ENCODE measurements around the gene KSR2.

Gene KSR2

DNA sequence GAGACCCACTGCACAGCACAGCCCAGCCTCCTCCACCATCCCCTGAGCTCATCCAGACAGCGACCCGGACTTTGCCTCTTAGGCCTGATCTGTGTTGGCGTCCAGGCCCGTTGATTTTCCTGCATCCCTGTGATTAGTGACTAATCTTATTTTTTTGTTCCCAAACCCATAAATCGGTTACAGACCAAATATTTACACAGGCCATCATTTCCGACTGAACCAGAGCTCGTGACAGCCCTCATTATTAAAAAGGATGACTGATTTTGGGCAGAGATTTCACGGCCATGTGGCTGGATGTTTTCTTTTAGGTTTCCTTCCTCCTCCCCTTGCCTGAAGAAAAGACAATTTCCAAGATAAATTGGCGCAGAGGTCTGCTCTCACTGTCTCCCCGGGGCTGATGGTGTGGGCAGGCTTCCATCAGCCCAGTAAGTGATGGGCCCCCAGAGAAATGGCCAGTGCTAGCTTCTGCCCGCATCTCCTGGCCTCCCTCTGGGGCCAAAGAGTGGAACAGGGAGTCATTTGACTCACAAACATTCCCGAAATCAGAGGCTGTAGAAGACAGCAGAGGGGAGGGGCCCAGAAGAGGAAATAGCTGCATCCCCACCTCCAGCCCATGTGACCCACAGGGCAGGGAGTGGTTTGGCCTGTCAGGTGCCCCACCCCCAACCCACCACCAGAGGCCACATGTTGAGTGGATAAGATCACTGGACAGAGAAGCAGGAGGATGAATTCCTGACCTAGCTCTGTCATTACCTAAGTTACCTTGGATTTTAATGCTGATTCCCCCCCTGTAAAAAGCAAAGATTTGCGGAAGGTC is 283.5 kb downstream of the KSR2 start:
- H3K4me1 ChIP-seq (ENCODE audit: control insufficient read depth, insufficient read depth, low read length): peaks cover 16% of the 10 kb centered on the region
- TF ChIP-seq, protein P1, sequence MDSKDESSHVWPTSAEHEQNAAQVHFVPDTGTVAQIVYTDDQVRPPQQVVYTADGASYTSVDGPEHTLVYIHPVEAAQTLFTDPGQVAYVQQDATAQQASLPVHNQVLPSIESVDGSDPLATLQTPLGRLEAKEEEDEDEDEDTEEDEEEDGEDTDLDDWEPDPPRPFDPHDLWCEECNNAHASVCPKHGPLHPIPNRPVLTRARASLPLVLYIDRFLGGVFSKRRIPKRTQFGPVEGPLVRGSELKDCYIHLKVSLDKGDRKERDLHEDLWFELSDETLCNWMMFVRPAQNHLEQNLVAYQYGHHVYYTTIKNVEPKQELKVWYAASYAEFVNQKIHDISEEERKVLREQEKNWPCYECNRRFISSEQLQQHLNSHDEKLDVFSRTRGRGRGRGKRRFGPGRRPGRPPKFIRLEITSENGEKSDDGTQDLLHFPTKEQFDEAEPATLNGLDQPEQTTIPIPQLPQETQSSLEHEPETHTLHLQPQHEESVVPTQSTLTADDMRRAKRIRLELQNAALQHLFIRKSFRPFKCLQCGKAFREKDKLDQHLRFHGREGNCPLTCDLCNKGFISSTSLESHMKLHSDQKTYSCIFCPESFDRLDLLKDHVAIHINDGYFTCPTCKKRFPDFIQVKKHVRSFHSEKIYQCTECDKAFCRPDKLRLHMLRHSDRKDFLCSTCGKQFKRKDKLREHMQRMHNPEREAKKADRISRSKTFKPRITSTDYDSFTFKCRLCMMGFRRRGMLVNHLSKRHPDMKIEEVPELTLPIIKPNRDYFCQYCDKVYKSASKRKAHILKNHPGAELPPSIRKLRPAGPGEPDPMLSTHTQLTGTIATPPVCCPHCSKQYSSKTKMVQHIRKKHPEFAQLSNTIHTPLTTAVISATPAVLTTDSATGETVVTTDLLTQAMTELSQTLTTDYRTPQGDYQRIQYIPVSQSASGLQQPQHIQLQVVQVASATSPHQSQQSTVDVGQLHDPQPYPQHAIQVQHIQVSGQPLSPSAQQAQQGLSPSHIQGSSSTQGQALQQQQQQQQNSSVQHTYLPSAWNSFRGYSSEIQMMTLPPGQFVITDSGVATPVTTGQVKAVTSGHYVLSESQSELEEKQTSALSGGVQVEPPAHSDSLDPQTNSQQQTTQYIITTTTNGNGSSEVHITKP (tag by site-specific recombination; IDR thresholded peaks at IDR 0.05): peak; percentile 58; the same call in 1 of the 2 replicates
- TF ChIP-seq ZNF175 (tag by site-specific recombination; IDR thresholded peaks at IDR 0.05) (no peak), ZNF433 (tag by site-specific recombination; IDR thresholded peaks at IDR 0.05; ENCODE audit: low read depth) (no peak), ZNF843 (tag by site-specific recombination; IDR thresholded peaks at IDR 0.05) (no peak), KLF9 (tag by site-specific recombination; IDR thresholded peaks at IDR 0.05; ENCODE audit: low read depth) (peak; percentile 22; the same call in 1 of the 2 replicates), RBAK (tag by site-specific recombination; IDR thresholded peaks at IDR 0.05) (no peak), ZFP37 (tag by site-specific recombination; IDR thresholded peaks at IDR 0.05) (no peak), ZFP69B (tag by site-specific recombination; IDR thresholded peaks at IDR 0.05) (peak; percentile 28; the same call in 1 of the 2 replicates), ZXDB (tag by site-specific recombination; IDR thresholded peaks at IDR 0.05) (no peak), ZNF501 (tag by site-specific recombination; IDR thresholded peaks at IDR 0.05) (no peak), ZEB2 (tag by site-specific recombination; IDR thresholded peaks at IDR 0.05) (peak; percentile 17; the same call in 1 of the 2 replicates), KLF1 (tag by site-specific recombination; IDR thresholded peaks at IDR 0.05) (0 out of 2 replicates have a peak, but pooled peaks have one; percentile 41), ZNF248 (tag by site-specific recombination; IDR thresholded peaks at IDR 0.05) (no peak), SP2 (tag by site-specific recombination; IDR thresholded peaks at IDR 0.05) (0 out of 2 replicates have a peak, but pooled peaks have one; percentile 26), YY1 (tag by site-specific recombination; IDR thresholded peaks at IDR 0.05) (no peak), SP3 (tag by site-specific recombination; IDR thresholded peaks at IDR 0.05) (peak; percentile 50), ZFHX2 (tag by site-specific recombination; conservative IDR thresholded peaks at IDR 0.05) (no peak), ZNF629 (tag by site-specific recombination; IDR thresholded peaks at IDR 0.05) (0 out of 2 replicates have a peak, but pooled peaks have one; percentile 8)
- TF ChIP-seq, protein P2, sequence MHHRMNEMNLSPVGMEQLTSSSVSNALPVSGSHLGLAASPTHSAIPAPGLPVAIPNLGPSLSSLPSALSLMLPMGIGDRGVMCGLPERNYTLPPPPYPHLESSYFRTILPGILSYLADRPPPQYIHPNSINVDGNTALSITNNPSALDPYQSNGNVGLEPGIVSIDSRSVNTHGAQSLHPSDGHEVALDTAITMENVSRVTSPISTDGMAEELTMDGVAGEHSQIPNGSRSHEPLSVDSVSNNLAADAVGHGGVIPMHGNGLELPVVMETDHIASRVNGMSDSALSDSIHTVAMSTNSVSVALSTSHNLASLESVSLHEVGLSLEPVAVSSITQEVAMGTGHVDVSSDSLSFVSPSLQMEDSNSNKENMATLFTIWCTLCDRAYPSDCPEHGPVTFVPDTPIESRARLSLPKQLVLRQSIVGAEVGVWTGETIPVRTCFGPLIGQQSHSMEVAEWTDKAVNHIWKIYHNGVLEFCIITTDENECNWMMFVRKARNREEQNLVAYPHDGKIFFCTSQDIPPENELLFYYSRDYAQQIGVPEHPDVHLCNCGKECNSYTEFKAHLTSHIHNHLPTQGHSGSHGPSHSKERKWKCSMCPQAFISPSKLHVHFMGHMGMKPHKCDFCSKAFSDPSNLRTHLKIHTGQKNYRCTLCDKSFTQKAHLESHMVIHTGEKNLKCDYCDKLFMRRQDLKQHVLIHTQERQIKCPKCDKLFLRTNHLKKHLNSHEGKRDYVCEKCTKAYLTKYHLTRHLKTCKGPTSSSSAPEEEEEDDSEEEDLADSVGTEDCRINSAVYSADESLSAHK (tag by site-specific recombination; IDR thresholded peaks at IDR 0.05): no peak
- TF ChIP-seq, protein P3, sequence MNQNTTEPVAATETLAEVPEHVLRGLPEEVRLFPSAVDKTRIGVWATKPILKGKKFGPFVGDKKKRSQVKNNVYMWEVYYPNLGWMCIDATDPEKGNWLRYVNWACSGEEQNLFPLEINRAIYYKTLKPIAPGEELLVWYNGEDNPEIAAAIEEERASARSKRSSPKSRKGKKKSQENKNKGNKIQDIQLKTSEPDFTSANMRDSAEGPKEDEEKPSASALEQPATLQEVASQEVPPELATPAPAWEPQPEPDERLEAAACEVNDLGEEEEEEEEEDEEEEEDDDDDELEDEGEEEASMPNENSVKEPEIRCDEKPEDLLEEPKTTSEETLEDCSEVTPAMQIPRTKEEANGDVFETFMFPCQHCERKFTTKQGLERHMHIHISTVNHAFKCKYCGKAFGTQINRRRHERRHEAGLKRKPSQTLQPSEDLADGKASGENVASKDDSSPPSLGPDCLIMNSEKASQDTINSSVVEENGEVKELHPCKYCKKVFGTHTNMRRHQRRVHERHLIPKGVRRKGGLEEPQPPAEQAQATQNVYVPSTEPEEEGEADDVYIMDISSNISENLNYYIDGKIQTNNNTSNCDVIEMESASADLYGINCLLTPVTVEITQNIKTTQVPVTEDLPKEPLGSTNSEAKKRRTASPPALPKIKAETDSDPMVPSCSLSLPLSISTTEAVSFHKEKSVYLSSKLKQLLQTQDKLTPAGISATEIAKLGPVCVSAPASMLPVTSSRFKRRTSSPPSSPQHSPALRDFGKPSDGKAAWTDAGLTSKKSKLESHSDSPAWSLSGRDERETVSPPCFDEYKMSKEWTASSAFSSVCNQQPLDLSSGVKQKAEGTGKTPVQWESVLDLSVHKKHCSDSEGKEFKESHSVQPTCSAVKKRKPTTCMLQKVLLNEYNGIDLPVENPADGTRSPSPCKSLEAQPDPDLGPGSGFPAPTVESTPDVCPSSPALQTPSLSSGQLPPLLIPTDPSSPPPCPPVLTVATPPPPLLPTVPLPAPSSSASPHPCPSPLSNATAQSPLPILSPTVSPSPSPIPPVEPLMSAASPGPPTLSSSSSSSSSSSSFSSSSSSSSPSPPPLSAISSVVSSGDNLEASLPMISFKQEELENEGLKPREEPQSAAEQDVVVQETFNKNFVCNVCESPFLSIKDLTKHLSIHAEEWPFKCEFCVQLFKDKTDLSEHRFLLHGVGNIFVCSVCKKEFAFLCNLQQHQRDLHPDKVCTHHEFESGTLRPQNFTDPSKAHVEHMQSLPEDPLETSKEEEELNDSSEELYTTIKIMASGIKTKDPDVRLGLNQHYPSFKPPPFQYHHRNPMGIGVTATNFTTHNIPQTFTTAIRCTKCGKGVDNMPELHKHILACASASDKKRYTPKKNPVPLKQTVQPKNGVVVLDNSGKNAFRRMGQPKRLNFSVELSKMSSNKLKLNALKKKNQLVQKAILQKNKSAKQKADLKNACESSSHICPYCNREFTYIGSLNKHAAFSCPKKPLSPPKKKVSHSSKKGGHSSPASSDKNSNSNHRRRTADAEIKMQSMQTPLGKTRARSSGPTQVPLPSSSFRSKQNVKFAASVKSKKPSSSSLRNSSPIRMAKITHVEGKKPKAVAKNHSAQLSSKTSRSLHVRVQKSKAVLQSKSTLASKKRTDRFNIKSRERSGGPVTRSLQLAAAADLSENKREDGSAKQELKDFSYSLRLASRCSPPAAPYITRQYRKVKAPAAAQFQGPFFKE (tag by site-specific recombination; IDR thresholded peaks at IDR 0.05; ENCODE audit: borderline replicate concordance): no peak
- TF ChIP-seq, protein P4, sequence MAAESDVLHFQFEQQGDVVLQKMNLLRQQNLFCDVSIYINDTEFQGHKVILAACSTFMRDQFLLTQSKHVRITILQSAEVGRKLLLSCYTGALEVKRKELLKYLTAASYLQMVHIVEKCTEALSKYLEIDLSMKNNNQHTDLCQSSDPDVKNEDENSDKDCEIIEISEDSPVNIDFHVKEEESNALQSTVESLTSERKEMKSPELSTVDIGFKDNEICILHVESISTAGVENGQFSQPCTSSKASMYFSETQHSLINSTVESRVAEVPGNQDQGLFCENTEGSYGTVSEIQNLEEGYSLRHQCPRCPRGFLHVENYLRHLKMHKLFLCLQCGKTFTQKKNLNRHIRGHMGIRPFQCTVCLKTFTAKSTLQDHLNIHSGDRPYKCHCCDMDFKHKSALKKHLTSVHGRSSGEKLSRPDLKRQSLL (tag by site-specific recombination; IDR thresholded peaks at IDR 0.05): no peak
- TF ChIP-seq, protein P5, sequence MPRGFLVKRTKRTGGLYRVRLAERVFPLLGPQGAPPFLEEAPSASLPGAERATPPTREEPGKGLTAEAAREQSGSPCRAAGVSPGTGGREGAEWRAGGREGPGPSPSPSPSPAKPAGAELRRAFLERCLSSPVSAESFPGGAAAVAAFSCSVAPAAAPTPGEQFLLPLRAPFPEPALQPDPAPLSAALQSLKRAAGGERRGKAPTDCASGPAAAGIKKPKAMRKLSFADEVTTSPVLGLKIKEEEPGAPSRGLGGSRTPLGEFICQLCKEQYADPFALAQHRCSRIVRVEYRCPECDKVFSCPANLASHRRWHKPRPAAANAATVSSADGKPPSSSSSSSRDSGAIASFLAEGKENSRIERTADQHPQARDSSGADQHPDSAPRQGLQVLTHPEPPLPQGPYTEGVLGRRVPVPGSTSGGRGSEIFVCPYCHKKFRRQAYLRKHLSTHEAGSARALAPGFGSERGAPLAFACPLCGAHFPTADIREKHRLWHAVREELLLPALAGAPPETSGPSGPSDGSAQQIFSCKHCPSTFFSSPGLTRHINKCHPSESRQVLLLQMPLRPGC (tag by site-specific recombination; IDR thresholded peaks at IDR 0.05): no peak

More for the DNA sequence above, 283.5 kb downstream of the KSR2 start:
- Histone ChIP-seq H3K27ac (ENCODE audit: extremely low read depth, low read depth, low read length) (peak overlapping the region; percentile 53; the same call in 1 of the 2 replicates), H3K4me3 (ENCODE audit: low read depth, low read length) (no peak overlapping the region), H3K9me3 (ENCODE audit: control insufficient read depth, insufficient read depth, low read depth, low read length) (no peaks in the 10 kb centered on the region), H3K36me3 (ENCODE audit: control insufficient read depth in 2 of 2, insufficient read depth in 1 of 2, low read length in 2 of 2) (no peaks in the 10 kb centered on the region)
- ChIA-PET CTCF (interaction anchor here (0.6 to 3.0 kb wide), 9 partner anchors 15 to 517 kb away, joined by 3 to 15 read pairs (median 4); no protein-coding TSS in a partner anchor), POLR2A (interaction anchor here (0.7 to 1.1 kb wide), 2 partner anchors 13 kb away, joined by 3 read pairs; no protein-coding TSS in a partner anchor)

All from HEK293 (cell line).